Fibroblast of upper back skin (primary cell): ENCODE data around the gene NFYA.
A peak's percentile ranks its signal among the peaks of the same experiment; 100 is the strongest.

Experiments
- DNase-seq: peaks from one replicate; pipeline ENCODE4 v3.0.0-alpha.2; 2013

Gene NFYA

GRCh38 chr6:41047306-41047705, 25.5 kb upstream of the NFYA start:
- DNase-seq, result no peak

GRCh38 chr6:41047745-41048732, 24.7 kb upstream of the NFYA start:
- no peak for DNase-seq

GRCh38 chr6:41049521-41049920, 23.3 kb upstream of the NFYA start:
- DNase-seq, result peak; percentile 14

GRCh38 chr6:41049955-41050354, 22.8 kb upstream of the NFYA start:
- no peak for DNase-seq

GRCh38 chr6:41050536-41050935, 22.2 kb upstream of the NFYA start:
- no peak for DNase-seq

GRCh38 chr6:41051873-41052272, 20.9 kb upstream of the NFYA start:
- DNase-seq, result no peak

GRCh38 chr6:41053041-41053440, 19.7 kb upstream of the NFYA start, which contains the start of gene APOBEC2:
Gene APOBEC2 (plus strand): TSS chr6:41053202. CDS start chr6:41053348, 146 bp downstream.
- no peak for DNase-seq

GRCh38 chr6:41054511-41054910, 18.3 kb upstream of the NFYA start:
- DNase-seq, result no peak

GRCh38 chr6:41055149-41055548, 17.6 kb upstream of the NFYA start:
- no peak for DNase-seq

- DNase-seq, result no peak
These were observed 15.8 kb upstream of the NFYA start for GRCh38 chr6:41056768-41057490.

GRCh38 chr6:41058783-41059181, 14.0 kb upstream of the NFYA start:
- no peak for DNase-seq

- DNase-seq, result peak; percentile 50
These were observed 13.2 kb upstream of the NFYA start for GRCh38 chr6:41059556-41059955.

GRCh38 chr6:41061196-41061726, 11.5 kb upstream of the NFYA start:
- DNase-seq, result no peak

- DNase-seq, result no peak
These were observed 10.7 kb upstream of the NFYA start for GRCh38 chr6:41062056-41062455.

GRCh38 chr6:41063884-41064285, 8.9 kb upstream of the NFYA start:
- no peak for DNase-seq

GRCh38 chr6:41064841-41065240, 7.9 kb upstream of the NFYA start:
- DNase-seq, result no peak

GRCh38 chr6:41065550-41066026, 7.2 kb upstream of the NFYA start:
- DNase-seq, result no peak

- DNase-seq, result peak; percentile 82
These were observed 5.9 kb upstream of the NFYA start for GRCh38 chr6:41066867-41067304.

GRCh38 chr6:41071501-41071922, 1.3 kb upstream of the NFYA start:
- no peak for DNase-seq

- DNase-seq, result peak; percentile 100
These were observed 595 bp upstream of the NFYA start, which contains the start of gene OARD1 for GRCh38 chr6:41071923-41072835. Gene OARD1 (minus strand): TSS chr6:41072356. CDS start chr6:41071634, 722 bp downstream.

- peak; percentile 81 for DNase-seq
These were observed 611 bp downstream of the NFYA start for GRCh38 chr6:41073203-41073967.
